Prostate gland (tissue), 2 donors: ENCODE data around the gene SLC25A47.
"Not testable (repeated sequence)": the region's sequence is repeated elsewhere in the genome, so short reads cannot be mapped to it uniquely, and the experiment has no call there.

Experiments used
- POLR2A ChIP-seq: fragments of 450-650 bp; IDR thresholded peaks from one replicate; pipeline ENCODE4 v1.6.1; 2016; ENCODE audit warnings: antibody characterized with exemption, mild to moderate bottlenecking
- POLR2AphosphoS5 ChIP-seq: sonication (generic); formaldehyde crosslinking; IDR thresholded peaks from one replicate; pipeline ENCODE4 v1.6.1; 2017; ENCODE audit warnings: antibody characterized with exemption
- TF ChIP-seq, protein P1 (sequence below), 4 experiments: fragments of 200-600 bp in 2 of 4; fragments of 450-650 bp in 2 of 4; sonication (generic) in 2 of 4; IDR thresholded peaks; 1 replicate in 3 of 4; 2 replicates in 1 of 4; pipeline ENCODE4 v1.5.1; 2016 to 2019; ENCODE audit warnings: antibody characterized with exemption in 4 of 4, mild to moderate bottlenecking in 2 of 4, moderate library complexity in 2 of 4

DNA sequence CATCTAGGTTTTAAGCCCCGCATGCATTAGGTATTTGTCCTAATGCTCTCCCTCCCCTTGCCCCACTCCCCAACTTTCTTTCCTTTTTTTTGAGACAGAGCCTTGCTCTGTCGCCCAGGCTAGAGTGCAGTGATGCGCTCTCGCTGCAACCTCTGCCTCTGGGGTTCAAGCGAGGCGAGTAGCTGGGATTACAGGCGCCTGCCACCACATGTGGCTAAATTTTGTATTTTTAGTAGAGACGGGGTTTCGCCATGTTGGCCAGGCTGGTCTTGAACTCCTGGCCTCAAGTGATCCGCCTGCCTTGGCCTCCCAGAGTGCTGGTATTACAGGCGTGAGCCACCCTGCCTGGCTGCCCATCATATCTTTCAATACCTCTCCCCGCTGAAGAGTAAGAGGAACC is 19.7 kb downstream of the SLC25A47 start:
- TF ChIP-seq, protein P1, sequence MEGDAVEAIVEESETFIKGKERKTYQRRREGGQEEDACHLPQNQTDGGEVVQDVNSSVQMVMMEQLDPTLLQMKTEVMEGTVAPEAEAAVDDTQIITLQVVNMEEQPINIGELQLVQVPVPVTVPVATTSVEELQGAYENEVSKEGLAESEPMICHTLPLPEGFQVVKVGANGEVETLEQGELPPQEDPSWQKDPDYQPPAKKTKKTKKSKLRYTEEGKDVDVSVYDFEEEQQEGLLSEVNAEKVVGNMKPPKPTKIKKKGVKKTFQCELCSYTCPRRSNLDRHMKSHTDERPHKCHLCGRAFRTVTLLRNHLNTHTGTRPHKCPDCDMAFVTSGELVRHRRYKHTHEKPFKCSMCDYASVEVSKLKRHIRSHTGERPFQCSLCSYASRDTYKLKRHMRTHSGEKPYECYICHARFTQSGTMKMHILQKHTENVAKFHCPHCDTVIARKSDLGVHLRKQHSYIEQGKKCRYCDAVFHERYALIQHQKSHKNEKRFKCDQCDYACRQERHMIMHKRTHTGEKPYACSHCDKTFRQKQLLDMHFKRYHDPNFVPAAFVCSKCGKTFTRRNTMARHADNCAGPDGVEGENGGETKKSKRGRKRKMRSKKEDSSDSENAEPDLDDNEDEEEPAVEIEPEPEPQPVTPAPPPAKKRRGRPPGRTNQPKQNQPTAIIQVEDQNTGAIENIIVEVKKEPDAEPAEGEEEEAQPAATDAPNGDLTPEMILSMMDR (IDR thresholded peaks at IDR 0.05), result not testable (repeated sequence)
- not testable (repeated sequence) for TF ChIP-seq POLR2AphosphoS5, POLR2A
